ENCODE data around the gene MAN1C1.
"Not testable (repeated sequence)": the region's sequence is repeated elsewhere in the genome, so short reads cannot be mapped to it uniquely, and the experiment has no call there.

MAN1C1 gene

GRCh38 chr1:25636141-25636540, 19.6 kb downstream of the MAN1C1 start:
- not testable (repeated sequence) for DNase-seq (ENCODE audit: low read depth)

DNA sequence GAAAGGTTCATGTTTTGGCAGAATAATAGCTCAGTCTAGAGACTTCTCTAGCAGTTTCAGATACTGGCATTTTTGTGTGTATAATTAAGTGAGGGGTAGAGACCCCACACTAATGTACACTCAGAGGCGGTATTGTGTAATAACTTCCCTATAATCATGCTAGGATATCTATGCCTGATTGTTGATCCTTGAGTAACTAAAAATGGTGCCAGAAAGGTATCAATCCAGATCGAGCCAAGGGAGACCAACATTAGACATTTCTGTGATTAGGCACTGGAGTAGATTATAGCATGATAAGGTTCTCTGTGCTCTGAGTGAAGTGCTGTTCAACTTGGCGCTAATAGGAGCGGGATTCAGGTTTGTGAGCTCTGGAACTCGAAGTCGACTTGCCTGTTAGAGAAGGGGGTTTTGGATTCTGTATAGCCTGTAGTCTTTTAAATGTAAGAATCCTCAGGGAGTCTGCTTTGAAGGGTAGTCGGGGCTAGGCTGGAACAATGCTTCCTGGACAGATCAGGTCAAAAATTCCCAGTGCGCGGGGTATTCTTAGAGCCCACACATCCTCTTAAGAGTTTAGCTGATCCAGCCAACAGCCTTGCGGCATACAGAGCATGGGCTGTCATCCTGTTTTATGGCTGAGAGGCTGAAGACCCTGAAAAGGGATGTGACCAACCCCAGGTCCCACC, 24.2 kb downstream of the MAN1C1 start:
- no peak for DNase-seq (ENCODE audit: low read depth)

DNA sequence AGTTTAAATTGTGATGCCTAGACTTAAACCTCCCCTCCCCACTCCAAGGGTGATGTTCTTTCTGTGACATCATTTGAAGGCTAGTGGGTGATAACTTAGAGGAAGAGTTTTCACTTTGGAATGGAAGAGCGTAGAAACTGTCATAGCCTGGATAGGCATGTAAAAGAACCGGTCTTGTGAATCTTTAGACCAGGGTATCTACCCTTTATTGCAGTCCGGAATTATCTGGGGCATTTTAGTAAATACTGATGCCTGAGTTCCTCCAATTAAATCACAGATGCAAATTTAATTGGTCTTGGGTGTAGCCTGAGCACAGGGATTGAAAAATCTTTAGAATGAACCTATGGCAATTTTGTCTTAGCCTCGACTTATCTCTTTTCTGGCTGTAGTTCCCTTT, 24.7 kb downstream of the MAN1C1 start:
- no peak for DNase-seq (ENCODE audit: low read depth)

GRCh38 chr1:25641931-25642573, 25.5 kb downstream of the MAN1C1 start:
- peak; percentile 59 for DNase-seq (ENCODE audit: low read depth)

DNA sequence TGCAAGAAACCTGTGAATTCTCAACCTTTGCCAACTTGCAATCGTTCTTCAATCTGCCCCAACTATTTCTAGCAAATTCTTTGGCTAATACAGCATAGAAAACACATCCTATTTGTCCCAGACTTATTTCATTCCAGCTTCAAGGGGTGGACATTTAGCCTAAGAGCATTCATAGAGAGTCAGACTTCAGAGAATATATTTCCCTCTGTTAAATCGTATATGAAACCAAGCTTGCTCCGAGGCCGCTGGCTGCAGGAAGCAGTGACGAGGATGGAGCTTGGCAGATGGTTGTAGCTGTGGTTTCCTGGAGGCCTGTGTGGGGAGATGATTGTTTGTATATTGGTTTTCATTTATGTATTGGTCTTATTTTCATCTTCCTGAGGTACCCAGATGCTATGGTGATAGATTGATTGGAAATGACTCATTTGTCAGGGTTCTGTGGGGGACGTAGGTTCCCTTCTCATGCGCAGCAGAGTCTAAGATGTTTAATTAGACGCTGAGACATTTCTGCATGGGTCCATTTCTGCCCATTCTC, 26.1 kb downstream of the MAN1C1 start:
- no peak for DNase-seq (ENCODE audit: low read depth)

- DNase-seq (ENCODE audit: low read depth): no peak
Observed at GRCh38 chr1:25643929-25644328, 27.3 kb downstream of the MAN1C1 start.

- DNase-seq (ENCODE audit: low read depth): no peak
Observed at GRCh38 chr1:25644962-25645361, 28.4 kb downstream of the MAN1C1 start.

- no peak for DNase-seq (ENCODE audit: low read depth)
Observed at GRCh38 chr1:25645637-25646400, 29.2 kb downstream of the MAN1C1 start.

- DNase-seq (ENCODE audit: low read depth): no peak
Observed at GRCh38 chr1:25647106-25647505, 30.5 kb downstream of the MAN1C1 start.

DNA sequence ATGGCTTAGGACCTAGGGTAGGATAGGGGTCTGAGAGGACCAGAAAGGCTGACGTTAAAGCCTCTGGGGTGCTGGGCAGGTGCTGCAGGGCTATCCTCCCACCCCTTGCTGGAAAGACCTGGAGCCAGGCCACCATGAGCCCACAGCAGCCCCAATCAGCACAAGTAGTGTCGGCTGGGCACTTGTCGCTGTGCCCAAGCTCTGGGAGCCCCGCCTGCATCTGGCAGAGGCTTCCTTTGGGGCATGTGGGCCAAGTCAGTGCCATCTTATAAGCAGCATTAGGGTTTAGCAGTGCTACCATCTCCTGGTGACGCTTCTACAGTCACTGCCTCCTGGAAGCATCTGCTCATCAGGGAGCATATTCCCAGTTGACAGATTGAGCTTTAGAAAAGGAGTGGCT, 31.3 kb downstream of the MAN1C1 start:
- no peak for DNase-seq (ENCODE audit: low read depth)

DNA sequence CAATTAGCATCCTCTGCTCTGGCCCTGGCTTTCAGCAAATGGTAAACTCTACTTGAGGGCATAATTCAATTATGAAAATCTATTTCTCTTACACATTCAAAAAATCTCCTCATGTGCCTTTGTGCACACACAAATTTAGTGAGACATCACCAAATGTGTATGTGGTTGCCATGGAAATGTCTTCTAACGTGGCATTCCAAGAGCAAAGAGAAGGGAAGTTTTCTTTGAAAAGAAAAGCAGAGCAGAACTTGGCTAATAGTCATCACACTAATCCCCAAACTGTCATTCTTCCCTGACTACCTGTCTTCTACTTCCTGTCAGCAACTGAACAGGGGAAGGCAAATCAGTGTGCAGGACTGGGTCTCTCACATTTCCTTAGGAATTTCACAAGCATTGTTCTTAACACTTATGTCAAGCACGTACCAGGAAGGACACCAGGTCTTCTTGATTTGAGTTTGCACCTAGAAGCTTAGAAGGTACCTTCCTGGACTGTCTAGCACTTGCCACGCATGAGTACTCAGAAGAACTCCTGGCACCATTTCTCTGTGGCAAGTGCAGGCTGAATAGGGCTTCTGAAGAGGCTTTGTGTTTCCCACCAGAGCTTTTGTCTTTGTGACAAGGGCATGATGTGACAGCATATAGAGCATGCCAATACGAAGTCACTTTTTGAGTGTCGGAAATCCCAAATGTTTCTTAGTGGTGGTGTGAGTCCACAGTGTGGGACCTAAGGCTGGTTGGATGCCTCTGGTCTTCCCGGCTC, 32.3 kb downstream of the MAN1C1 start:
- no peak for DNase-seq (ENCODE audit: low read depth)

DNA sequence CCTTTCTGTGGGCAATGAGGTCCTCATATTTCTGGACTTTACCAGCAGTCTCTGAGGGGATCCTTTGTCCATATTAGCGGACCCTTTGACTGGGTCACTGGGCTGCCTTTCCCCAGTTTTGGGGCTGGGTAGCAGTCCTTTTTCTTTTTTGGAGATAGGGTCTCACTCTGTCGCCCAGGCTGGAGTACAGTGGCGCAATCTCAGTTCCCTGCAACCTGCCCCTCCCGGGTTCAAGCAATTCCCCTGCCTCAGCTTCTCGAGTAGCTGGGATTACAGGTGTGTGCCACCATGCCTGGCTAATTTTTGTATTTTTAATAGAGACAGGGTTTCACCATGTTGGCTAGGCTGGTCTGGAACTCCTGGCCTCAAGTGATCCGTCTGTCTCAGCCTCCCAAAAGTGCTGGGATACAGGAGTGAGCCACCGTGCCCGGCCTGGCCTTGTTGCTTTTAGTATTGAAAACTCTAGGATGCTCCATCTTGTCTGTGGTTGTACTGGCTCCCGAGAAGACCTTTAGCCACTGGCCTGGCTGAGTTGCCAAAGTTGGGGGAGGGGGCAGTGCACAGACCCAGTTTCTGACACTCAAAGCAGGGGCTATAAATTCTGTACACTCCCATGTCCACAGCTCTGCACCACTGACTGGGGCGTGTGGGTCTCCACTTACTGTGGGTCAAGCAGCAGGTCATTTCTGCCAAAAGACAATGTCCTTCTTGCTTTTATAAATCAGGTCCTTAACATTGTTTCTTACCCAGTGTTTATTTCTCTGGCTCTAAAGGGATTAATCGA, 33.1 kb downstream of the MAN1C1 start:
- no peak for DNase-seq (ENCODE audit: low read depth)

DNA sequence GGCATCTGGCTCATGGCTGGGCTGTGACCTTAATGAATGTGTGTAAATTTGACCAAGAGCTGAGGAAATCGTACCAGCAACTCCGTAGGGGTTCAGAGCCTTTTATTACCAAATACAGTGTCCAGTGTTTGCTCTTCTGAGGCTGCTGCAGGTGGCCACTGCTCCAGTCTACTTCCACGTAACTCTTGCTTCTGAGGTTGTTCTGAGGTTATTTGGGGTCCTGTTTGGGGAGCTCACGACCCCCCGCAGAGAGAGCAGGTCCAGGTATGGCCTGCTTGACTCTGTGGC, 33.6 kb downstream of the MAN1C1 start:
- no peak for DNase-seq (ENCODE audit: low read depth)

GRCh38 chr1:25651036-25651640, 34.5 kb downstream of the MAN1C1 start:
- no peak for DNase-seq (ENCODE audit: low read depth)

GRCh38 chr1:25651824-25652741, 35.5 kb downstream of the MAN1C1 start:
- no peak for DNase-seq (ENCODE audit: low read depth)

DNA sequence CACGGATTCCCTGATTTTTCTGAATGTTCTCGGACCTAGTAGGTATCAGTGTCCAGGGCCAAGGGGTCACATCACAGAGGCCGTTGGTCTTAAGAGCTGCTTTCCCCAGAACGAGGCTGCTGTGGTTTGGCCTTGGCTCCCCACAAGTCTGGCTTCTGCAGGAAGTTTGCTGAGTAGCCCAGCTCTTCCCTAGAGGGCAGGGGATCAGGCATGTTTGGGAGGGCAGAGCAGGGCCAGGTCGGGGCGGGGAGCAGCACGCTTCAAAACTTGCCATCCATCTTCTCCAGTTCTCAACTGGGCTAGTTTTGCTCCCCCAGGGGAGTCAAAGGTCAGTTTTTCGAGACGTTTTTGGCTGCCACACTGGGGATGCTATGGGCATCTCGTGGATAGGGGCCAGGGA, 37.0 kb downstream of the MAN1C1 start:
- DNase-seq (ENCODE audit: low read depth): no peak

DNA sequence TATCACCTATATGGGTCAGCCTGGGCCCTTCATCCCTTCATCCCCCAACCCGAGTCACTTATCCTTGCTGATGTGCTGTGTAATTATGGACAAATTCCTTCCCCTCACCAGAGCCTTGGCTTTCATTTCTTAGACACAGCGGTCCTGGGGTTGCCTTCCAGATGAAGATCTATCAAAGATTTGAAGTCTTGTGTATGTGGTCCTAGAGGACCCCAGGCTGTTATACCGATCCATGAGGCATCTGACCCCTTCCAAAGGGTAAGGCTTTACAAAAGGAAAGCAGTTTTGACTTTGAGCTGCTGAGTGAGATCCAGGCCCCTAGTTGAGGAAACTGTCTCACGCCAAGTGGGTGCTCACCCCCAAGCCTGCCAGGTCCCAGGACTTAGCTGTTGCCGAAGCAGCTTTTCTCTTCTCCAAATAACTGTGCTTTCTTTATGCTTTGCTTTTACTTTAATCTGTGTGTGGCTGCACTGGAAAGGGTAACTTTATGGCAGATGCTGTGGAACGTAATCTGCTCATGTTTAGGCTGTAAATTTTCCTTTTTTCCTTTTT, 37.6 kb downstream of the MAN1C1 start:
- DNase-seq (ENCODE audit: low read depth): no peak

- DNase-seq (ENCODE audit: low read depth): no peak
Observed at GRCh38 chr1:25657121-25657882, 40.7 kb downstream of the MAN1C1 start.
